HCT116 (cell line): Measurements from ENCODE around the gene DZIP3. TPM values are rescaled to one million over a fixed set of nuclear protein-coding genes. Genes with fewer than 3 reads are reported as not detected.

Experiments
- ATAC-seq: fragments of 200-7000 bp; cut with Tn5 transposase; 2 replicates; pipeline ENCODE4 v1.9.1; 2020; ENCODE audit warnings: mild to moderate bottlenecking, moderate library complexity
- BruUV-seq: library from RNA; stranded (reverse); fragments of 400-500 nt; replicated peaks from 2 replicates; lab custom pipeline; 2021; lab: Mats Ljungman, UMichigan
- CTCF ChIA-PET: fragments of 300-600 bp; sonication (Branson Sonifier 250); formaldehyde crosslinking; loops from one replicate; lab custom pipeline; 2021; ENCODE audit warnings: antibody characterized with exemption; lab: Charles Lee
- POLR2A ChIA-PET: fragments of 300-600, 350-600 bp; sonication (Branson Sonifier 250); formaldehyde crosslinking; loops from one replicate; lab custom pipeline; 2021; ENCODE audit warnings: antibody characterized with exemption; lab: Charles Lee
- RAD21 ChIA-PET, 2 experiments: fragments of 300-600 bp; sonication (Branson Sonifier 250); formaldehyde crosslinking; loops; one replicate each; lab custom pipeline; 2023; ENCODE audit warnings: low total read pairs in 2 of 2; ENCODE audit not compliant: uncharacterized antibody in 2 of 2, unreplicated experiment in 2 of 2, low non-redundant PET in 1 of 2; lab: Charles Lee
- DNase-seq: peaks from one replicate; pipeline ENCODE4 v3.0.0-alpha.2; 2010; ENCODE audit warnings: low read depth, low spot score
- H2AFZ ChIP-seq: fragments of 200-600 bp; shearing (Covaris generic), sonication (generic); 2 replicates; pipeline ENCODE4 v1.6.1; 2017; ENCODE audit warnings: low read depth, mixed run types, mixed read lengths, antibody characterized with exemption, low read length; ENCODE audit not compliant: poor library complexity, severe bottlenecking
- H3K27ac ChIP-seq: 2 replicates; pipeline ENCODE4 v1.5.1; 2012; ENCODE audit warnings: low read depth, low read length
- H3K27me3 ChIP-seq: fragments of 200-600 bp; sonication (generic); 2 replicates; pipeline ENCODE4 v1.6.1; 2016; ENCODE audit warnings: mixed run types, low read length, mixed read lengths; ENCODE audit not compliant: insufficient read depth
- H3K36me3 ChIP-seq, 2 experiments: fragments of 200-500 bp in 1 of 2; fragments of 200-600 bp in 1 of 2; sonication (Bioruptor generic) in 1 of 2; sonication (generic) in 1 of 2; 2 replicates each; pipeline versions ENCODE4 v1.5.1 to v1.6.1; 2014 to 2016; ENCODE audit warnings: low read length in 2 of 2, inconsistent platforms in 1 of 2, mixed read lengths in 1 of 2, mixed run types in 1 of 2; ENCODE audit not compliant: insufficient read depth in 2 of 2, control insufficient read depth in 1 of 2
- H3K4me1 ChIP-seq, 2 experiments: fragments of 200-600 bp in 1 of 2; sonication (generic) in 1 of 2; 2 replicates each; pipeline versions ENCODE4 v1.5.1 to v1.6.1; 2012 to 2017; ENCODE audit warnings: low read length in 2 of 2, inconsistent platforms in 1 of 2, mild to moderate bottlenecking in 1 of 2, mixed read lengths in 1 of 2, mixed run types in 1 of 2, moderate library complexity in 1 of 2; ENCODE audit not compliant: insufficient read depth in 2 of 2, control insufficient read depth in 1 of 2
- H3K4me2 ChIP-seq: fragments of 200-600 bp; sonication (generic); 2 replicates; pipeline ENCODE4 v1.6.1; 2017; ENCODE audit warnings: mixed run types, low read length, mixed read lengths
- H3K4me3 ChIP-seq, 2 experiments: fragments of 200-600 bp in 1 of 2; sonication (generic) in 1 of 2; replicated peaks in 1 of 2; 2 replicates each; pipeline ENCODE4 v1.5.1; 2011 to 2016; ENCODE audit warnings: low read length in 2 of 2, control low read depth in 1 of 2, low read depth in 1 of 2, mild to moderate bottlenecking in 1 of 2, mixed read lengths in 1 of 2, mixed run types in 1 of 2
- H3K79me2 ChIP-seq: fragments of 200-600 bp; sonication (generic); 2 replicates; pipeline ENCODE4 v1.6.1; 2017; ENCODE audit warnings: mild to moderate bottlenecking, mixed run types, low read length, moderate library complexity, mixed read lengths; ENCODE audit not compliant: insufficient read depth
- H3K9ac ChIP-seq: fragments of 200-600 bp; sonication (generic); 2 replicates; pipeline ENCODE4 v1.6.1; 2016; ENCODE audit warnings: low read length, mixed read lengths
- H3K9me2 ChIP-seq: fragments of 200-600 bp; sonication (generic), shearing (Covaris generic); 2 replicates; pipeline ENCODE4 v1.6.1; 2017; ENCODE audit warnings: mixed run types, mild to moderate bottlenecking, moderate library complexity; ENCODE audit not compliant: insufficient read depth
- H3K9me3 ChIP-seq, 2 experiments: fragments of 200-500 bp in 1 of 2; fragments of 200-600 bp in 1 of 2; sonication (Bioruptor generic) in 1 of 2; sonication (generic) in 1 of 2; 2 replicates each; pipeline ENCODE4 v1.6.1; 2014 to 2017; ENCODE audit warnings: low read length in 2 of 2, mixed read lengths in 2 of 2, inconsistent platforms in 1 of 2, low read depth in 1 of 2, mild to moderate bottlenecking in 1 of 2, mixed run types in 1 of 2, moderate library complexity in 1 of 2; ENCODE audit not compliant: control insufficient read depth in 1 of 2, insufficient read depth in 1 of 2
- H4K20me1 ChIP-seq: fragments of 200-600 bp; sonication (generic), shearing (Covaris generic); 2 replicates; pipeline ENCODE4 v1.6.1; 2017; ENCODE audit warnings: mixed run types, mild to moderate bottlenecking, moderate library complexity; ENCODE audit not compliant: insufficient read depth
- EZH2 ChIP-seq: fragments of 200-600 bp; sonication (generic); IDR thresholded peaks from 2 replicates; pipeline ENCODE4 v1.6.1; 2017; ENCODE audit warnings: antibody characterized with exemption, mixed run types
- REST ChIP-seq: IDR thresholded peaks from 2 replicates; pipeline ENCODE4 v1.6.1; 2012; ENCODE audit warnings: low read depth
- ZNF274 ChIP-seq: fragments of 200-500 bp; sonication (Bioruptor generic); IDR thresholded peaks from 2 replicates; pipeline ENCODE4 v1.6.1; 2014; ENCODE audit warnings: mild to moderate bottlenecking, low read depth, low read length, inconsistent platforms
- intact Hi-C: fragments of 100-400 bp; cut with micrococcal nuclease; formaldehyde crosslinking; loops from 2 replicates; pipeline ENCODE4 v1.10.0; 2022
- total RNA-seq: library from RNA; stranded (reverse); gene quantifications from one replicate; pipeline ENCODE4 v1.2.1, GENCODE V29; 2021; ENCODE audit not compliant: unreplicated experiment

The DZIP3 gene
- total RNA-seq, 1 experiment from 2014 or later = 19.4 TPM

DNA sequence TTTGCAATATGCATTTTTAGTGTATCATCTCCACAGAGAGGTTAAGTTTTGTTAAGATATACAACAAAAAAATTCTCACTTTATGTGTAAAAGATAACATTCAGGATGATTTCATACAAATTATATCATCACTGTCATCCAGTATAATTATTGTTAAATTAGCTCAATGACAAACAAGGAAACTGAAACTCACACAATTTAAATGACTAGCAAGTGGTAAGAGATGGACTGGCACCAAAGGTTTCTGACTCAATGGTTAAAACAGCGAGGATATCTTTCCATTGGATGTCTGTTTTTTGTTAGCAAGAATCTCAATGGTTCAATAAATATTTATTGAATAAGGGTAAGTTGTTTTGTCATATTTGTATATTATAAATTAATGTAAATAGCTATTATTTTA is 22.9 kb upstream of the DZIP3 start:
- RAD21 ChIA-PET = no interaction called here

More for the DNA sequence above, 22.9 kb upstream of the DZIP3 start:
- no TSS peak for BruUV-seq
- Histone ChIP-seq H4K20me1 (no peaks in the 10 kb centered on the region; the same call in 1 of the 2 replicates), H3K9ac (no peak overlapping the region), H3K4me3 (no peak overlapping the region), H2AFZ (no peak overlapping the region), H3K27ac (no peak overlapping the region), H3K36me3 (peaks cover 6 to 18% of the 10 kb centered on the region in 2 experiments; a peak in 2 of 4 replicates), H3K4me1 (no peaks in the 10 kb centered on the region), H3K27me3 (no peaks in the 10 kb centered on the region), H3K9me3 (no peaks in the 10 kb centered on the region), H3K4me2 (no peak overlapping the region), H3K9me2 (no peaks in the 10 kb centered on the region), H3K79me2 (peaks cover 4% of the 10 kb centered on the region; the same call in 1 of the 2 replicates)
- intact Hi-C loops = no loop called here
- no peak for ATAC-seq
- DNase-seq = no peak
- POLR2A ChIA-PET = no interaction called here
- TF ChIP-seq ZNF274 = no peak
- TF ChIP-seq EZH2 = no peak
- TF ChIP-seq REST = no peak
- CTCF ChIA-PET = no interaction called here
